Stimulated activated memory B cell treated with anti-CD40 and anti-IgM and Interleukin-4, amounts not matched to agents 10 μg/mL and 1 μg/mL and 100 μg/mL, for 72 hours (primary cell): ENCODE results near the gene ECSIT.
"Not testable (repeated sequence)": the region's sequence is repeated elsewhere in the genome, so short reads cannot be mapped to it uniquely, and the experiment has no call there.

Source experiments
- ATAC-seq: fragments of 150-1000 bp; cut with Tn5 transposase; 2 replicates; pipeline ENCODE4 v1.10.0; 2021
- H3K27ac Mint-ChIP-seq: one replicate; pipeline ENCODE4 v1.8.0; 2022; ENCODE audit warnings: mild to moderate bottlenecking, mixed read lengths
- H3K27me3 Mint-ChIP-seq: one replicate; pipeline ENCODE4 v1.8.0; 2022; ENCODE audit warnings: mixed read lengths
- H3K36me3 Mint-ChIP-seq: one replicate; pipeline ENCODE4 v1.8.0; 2022; ENCODE audit warnings: mixed read lengths
- H3K4me1 Mint-ChIP-seq: one replicate; pipeline ENCODE4 v1.8.0; 2022; ENCODE audit warnings: mixed read lengths
- H3K4me3 Mint-ChIP-seq: one replicate; pipeline ENCODE4 v1.8.0; 2022; ENCODE audit warnings: mild to moderate bottlenecking, moderate library complexity, mixed read lengths
- H3K9me3 Mint-ChIP-seq: one replicate; pipeline ENCODE4 v1.8.0; 2022; ENCODE audit warnings: mixed read lengths

The ECSIT gene

DNA sequence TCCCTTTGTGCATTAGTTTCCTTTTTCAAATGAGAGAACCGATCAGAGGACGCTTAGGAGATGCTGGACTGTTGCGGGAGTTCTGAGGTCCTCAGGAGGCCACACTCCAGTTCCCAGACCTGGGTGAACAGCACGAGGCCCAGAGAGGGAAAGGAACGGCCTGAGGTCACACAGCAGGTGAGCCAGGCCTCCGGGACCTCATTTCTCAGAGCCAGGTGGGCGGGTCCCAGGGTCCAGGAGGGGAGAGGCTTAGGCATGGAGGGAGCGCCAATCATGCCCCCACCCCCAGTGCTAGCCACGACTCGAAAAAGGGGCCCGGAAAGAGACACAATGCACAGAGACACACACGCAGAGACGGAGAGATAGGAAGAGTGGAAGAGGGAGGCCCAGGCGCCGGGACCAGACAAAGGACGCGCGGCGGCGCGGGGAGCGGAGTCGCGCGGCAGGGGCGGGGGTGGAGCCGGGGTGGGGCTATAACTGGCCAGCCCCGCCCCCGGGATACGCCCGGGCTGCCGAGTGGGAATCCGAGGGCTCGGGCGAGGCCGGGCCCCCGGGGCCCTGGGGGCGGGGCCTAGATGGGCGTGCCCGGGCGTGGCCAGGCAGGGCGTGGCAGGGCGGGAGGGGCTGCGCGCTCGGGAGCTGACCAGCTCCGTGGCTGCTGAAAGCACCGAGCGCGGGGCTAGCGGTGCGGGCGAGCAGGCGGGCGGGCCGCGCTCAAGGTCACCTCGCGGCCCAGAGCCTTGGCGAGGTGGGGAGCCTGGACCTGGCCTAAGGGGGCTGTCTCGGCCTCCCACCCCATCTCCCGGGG, 49.6 kb downstream of the ECSIT start:
- Mint-ChIP-seq H3K36me3 (peaks cover 5% of the 10 kb centered on the region), H3K4me1 (peaks cover 35% of the 10 kb centered on the region), H3K4me3 (peak overlapping the region; percentile 49), H3K9me3 (no peaks in the 10 kb centered on the region), H3K27me3 (peaks cover 38% of the 10 kb centered on the region), H3K27ac (peak overlapping the region; percentile 0)
- no peak for ATAC-seq

DNA sequence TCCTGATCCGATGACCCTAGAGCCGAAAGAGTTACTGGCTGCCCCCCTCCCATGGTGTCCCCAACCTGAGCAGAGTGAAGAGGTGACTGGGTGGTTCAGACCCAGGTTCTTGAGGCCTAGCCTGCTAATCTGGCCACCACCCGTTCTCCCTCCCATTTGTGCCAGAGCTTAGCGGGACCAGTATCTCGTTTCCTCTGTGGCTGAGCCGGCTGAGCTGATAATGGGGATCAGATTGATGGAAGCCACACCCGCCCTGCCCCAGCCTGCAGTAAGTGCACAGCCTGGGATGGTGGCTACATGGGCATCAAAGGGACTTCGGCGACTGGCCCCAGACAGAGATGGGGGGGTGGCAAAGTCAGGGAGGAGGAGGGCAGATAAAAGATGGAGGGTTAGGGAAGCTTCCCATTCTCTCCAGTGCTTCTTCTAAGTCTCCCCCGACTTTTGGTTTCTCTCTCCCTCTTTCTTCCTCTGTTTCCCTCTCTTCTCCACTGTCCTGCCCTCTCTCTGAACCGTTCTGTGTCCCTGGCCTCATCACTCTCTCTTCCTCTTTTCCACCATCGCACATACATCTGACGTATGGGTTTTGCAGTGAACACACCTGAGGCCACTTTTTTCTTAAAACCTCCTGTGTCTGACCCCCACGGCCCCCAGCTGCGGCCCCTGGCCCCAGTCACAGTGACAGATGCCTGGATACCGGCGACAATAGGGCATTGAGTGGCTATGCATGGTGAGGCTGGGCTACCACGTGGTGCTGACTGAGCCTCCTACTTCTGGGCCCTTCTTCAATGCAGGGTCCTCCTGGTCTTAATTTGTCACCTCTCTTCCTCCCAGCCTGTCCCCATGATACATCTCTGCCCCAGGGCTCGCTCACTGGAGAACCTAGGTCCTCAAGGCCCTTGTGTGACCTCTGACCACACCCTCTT, 50.5 kb downstream of the ECSIT start:
- Mint-ChIP-seq H3K27me3 (peaks cover 38% of the 10 kb centered on the region), H3K4me3 (no peak overlapping the region), H3K9me3 (no peaks in the 10 kb centered on the region), H3K27ac (peak overlapping the region; percentile 0), H3K4me1 (peaks cover 35% of the 10 kb centered on the region), H3K36me3 (no peaks in the 10 kb centered on the region)
- ATAC-seq, result no peak

GRCh38 chr19:11475861-11476260, 53.1 kb downstream of the ECSIT start:
- Mint-ChIP-seq H3K4me3 (no peak overlapping the region), H3K27me3 (peaks cover 26% of the 10 kb centered on the region), H3K9me3 (no peaks in the 10 kb centered on the region), H3K36me3 (no peaks in the 10 kb centered on the region), H3K4me1 (peaks cover 13% of the 10 kb centered on the region), H3K27ac (no peak overlapping the region)
- ATAC-seq, result no peak

GRCh38 chr19:11475343-11475742, 53.6 kb downstream of the ECSIT start:
- H3K36me3 Mint-ChIP-seq, result not testable (repeated sequence)

DNA sequence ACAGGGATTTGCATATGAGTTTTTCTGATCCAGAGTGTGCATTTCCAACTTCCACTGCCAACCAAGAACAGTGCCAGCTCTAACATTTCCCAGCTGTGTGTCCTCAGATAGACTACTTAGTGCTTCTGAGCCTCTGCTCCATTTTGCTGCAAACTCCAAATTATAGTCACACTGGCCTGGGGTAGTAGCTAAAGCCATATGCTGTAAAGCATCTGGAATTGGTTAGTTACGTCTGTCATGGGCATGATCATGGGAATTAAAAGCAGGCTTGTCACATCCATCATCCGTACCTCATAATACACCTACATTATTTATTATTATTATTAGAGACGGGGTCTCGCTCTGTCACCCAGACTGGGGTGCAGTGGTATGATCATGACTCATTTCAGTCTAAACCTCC, 55.2 kb downstream of the ECSIT start:
- Mint-ChIP-seq H3K27me3 (peaks cover 17% of the 10 kb centered on the region), H3K36me3 (no peaks in the 10 kb centered on the region), H3K9me3 (no peaks in the 10 kb centered on the region), H3K4me3 (no peak overlapping the region), H3K4me1 (peaks cover 6% of the 10 kb centered on the region), H3K27ac (no peak overlapping the region)
- ATAC-seq, result no peak

More at GRCh38 chr19:11475343-11475742, 53.6 kb downstream of the ECSIT start:
- not testable (repeated sequence) for ATAC-seq, H3K4me3 Mint-ChIP-seq, H3K27ac Mint-ChIP-seq, H3K9me3 Mint-ChIP-seq
- Mint-ChIP-seq H3K27me3 (peaks cover 25% of the 10 kb centered on the region), H3K4me1 (peaks cover 13% of the 10 kb centered on the region)

DNA sequence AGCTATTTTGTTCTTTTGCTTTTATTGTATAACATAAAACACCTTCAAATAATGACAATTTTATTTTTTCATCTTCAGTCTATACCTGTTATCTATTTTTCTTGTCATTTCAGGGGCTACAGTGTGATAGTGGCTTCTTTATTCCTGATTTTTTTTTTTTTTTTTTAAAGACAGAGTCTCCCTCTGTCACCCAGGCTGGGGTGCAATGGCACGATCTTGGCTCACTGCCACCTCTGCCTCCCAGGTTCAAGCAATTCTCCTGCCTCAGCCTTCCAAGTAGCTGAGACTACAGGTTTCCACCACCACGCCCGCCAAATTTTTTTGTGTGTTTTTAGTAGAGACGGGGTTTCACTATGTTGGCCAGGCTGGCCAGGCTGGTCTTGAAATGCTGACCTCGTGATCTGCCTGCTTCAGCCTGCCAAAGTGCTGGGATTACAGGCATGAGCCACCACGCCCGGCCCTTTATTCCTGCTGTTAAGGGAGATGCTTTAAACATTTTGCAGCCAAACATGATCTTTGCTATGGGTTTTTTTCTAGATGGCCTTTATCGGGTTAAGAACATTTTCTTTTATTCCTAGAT, 60.6 kb downstream of the ECSIT start:
- not testable (repeated sequence) for H3K27ac Mint-ChIP-seq, H3K36me3 Mint-ChIP-seq, H3K4me3 Mint-ChIP-seq, H3K27me3 Mint-ChIP-seq, H3K9me3 Mint-ChIP-seq, ATAC-seq, H3K4me1 Mint-ChIP-seq

GRCh38 chr19:11465600-11465999, 63.3 kb downstream of the ECSIT start:
- H3K27me3 Mint-ChIP-seq, result peaks cover 4% of the 10 kb centered on the region
- H3K27ac Mint-ChIP-seq, result no peak overlapping the region
- H3K36me3 Mint-ChIP-seq, result no peaks in the 10 kb centered on the region
- no peak for ATAC-seq
- no peaks in the 10 kb centered on the region for H3K4me1 Mint-ChIP-seq
- no peaks in the 10 kb centered on the region for H3K9me3 Mint-ChIP-seq
- H3K4me3 Mint-ChIP-seq, result no peak overlapping the region

GRCh38 chr19:11464333-11465265, 64.3 kb downstream of the ECSIT start:
- Mint-ChIP-seq H3K4me1 (no peaks in the 10 kb centered on the region), H3K27me3 (peaks cover 14% of the 10 kb centered on the region), H3K4me3 (no peak overlapping the region), H3K9me3 (no peaks in the 10 kb centered on the region), H3K36me3 (no peaks in the 10 kb centered on the region), H3K27ac (no peak overlapping the region)
- ATAC-seq, result no peak

DNA sequence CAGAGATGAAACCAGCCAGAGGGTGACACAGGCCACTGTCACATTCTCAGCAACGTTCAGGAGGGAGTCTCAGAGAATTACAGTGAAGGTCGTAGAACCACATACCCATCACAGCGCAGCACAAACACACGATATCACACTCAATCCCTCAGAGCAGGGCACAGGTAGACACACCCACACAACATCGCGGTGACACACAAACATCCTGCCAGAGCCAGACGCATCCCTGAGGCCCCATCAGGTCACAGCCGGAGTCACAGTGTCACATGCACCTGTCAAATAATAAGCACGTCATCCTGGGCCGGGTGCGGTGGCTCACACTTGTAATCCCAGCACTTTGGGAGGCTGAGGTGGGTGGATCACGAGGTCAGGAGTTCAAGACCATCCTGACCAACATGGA, 65.5 kb downstream of the ECSIT start:
- H3K4me3 Mint-ChIP-seq, result no peak overlapping the region
- H3K27ac Mint-ChIP-seq, result no peak overlapping the region
- H3K36me3 Mint-ChIP-seq, result no peaks in the 10 kb centered on the region
- no peaks in the 10 kb centered on the region for H3K9me3 Mint-ChIP-seq
- H3K27me3 Mint-ChIP-seq, result peaks cover 22% of the 10 kb centered on the region
- ATAC-seq, result no peak
- no peaks in the 10 kb centered on the region for H3K4me1 Mint-ChIP-seq

DNA sequence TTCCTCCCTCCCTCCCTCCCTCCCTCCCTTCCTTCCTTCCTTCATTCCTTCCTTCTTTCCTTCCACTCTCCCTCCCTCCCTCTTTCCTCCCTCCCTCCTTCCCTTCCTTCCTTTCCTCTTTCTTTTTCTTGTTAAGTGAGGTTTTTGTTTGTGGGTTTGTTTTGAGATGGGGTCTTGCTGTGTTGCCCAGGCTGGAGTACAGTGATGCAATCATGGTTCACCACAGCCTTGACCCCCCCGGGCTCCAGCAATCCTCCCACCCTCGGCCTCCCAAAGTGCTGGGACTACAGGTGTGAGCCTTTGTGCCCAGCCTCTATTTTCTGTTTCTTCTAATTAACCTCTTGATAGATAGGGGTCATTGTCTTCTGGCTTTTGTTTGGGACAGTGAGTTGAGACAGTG, 67.5 kb downstream of the ECSIT start:
- no peak overlapping the region for H3K27ac Mint-ChIP-seq
- no peaks in the 10 kb centered on the region for H3K9me3 Mint-ChIP-seq
- no peak overlapping the region for H3K4me3 Mint-ChIP-seq
- no peaks in the 10 kb centered on the region for H3K36me3 Mint-ChIP-seq
- peaks cover 33% of the 10 kb centered on the region for H3K27me3 Mint-ChIP-seq
- no peaks in the 10 kb centered on the region for H3K4me1 Mint-ChIP-seq
- no peak for ATAC-seq

DNA sequence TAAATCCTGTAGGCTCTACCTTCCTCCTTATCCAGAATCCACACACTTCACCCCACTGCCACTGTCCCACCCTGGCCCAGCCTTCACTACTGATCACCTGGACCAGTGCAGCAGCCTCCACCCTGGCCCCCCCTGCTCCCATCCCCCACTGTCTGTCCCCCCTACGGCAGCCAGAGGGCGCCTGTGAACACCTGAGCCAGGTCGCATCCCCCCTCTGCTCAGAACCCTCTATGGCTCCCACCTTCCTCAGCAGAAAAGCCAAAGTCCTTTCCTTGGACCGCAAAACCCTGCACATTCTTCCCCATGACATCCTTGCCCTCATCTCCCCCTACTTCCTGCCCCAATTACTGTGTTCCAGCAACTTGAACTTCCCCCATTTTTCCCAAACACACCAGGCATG, 68.7 kb downstream of the ECSIT start:
- H3K36me3 Mint-ChIP-seq, result no peaks in the 10 kb centered on the region
- H3K27me3 Mint-ChIP-seq, result peaks cover 33% of the 10 kb centered on the region
- no peaks in the 10 kb centered on the region for H3K4me1 Mint-ChIP-seq
- H3K27ac Mint-ChIP-seq, result no peak overlapping the region
- H3K4me3 Mint-ChIP-seq, result no peak overlapping the region
- H3K9me3 Mint-ChIP-seq, result no peaks in the 10 kb centered on the region
- no peak for ATAC-seq

DNA sequence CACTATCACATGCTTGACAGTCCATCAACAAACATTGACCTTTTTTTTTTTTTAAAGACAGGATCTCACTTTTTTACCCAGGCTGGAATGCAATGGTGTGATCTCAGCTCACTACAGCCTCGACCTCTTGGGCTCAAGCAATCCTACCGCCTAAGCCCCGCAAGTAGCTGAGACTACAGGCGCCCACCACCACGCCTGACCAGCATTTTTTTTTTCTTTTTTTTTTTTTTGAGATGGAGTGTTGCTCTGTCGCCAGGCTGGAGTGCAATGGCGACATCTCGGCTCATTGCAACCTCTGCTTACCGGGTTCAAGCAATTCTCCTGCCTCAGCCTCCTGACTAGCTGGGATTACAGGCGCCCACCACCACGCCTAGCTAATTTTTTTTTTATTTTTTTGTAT, 70.0 kb downstream of the ECSIT start:
- ATAC-seq, H3K9me3 Mint-ChIP-seq, H3K4me1 Mint-ChIP-seq, H3K36me3 Mint-ChIP-seq, H3K27ac Mint-ChIP-seq, H3K4me3 Mint-ChIP-seq: not testable (repeated sequence)
- peaks cover 33% of the 10 kb centered on the region for H3K27me3 Mint-ChIP-seq

DNA sequence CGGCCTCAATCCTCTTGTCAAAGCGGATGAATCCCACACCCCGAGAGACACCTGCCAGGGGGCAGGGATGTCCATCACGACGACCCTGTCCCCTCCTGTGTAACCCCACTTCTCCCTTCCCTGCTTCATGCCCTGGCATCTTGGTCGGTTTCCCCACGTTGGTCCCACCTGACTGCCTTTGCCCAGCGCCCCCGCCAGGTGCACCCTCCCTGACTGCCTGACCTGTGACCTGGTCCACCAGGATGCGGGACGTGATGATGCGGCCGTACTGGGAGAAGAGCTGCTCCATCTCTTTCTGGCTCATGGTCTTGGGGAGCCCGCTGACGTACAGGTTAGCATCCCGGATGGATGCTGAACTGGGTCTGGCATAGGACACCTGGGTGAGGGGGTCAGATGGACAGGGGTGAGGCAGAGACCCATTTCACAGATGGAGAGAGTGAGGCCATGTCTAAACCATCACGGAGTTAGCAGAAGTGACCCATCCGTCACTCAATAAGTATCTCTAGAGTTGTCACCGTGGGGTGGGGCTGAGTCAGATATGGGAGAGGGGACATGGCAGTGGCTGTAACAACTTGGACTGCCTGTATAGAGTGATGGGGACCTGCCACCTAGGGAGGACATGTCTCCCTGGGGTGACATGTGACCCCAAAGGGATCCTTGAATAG, 70.6 kb downstream of the ECSIT start:
- Mint-ChIP-seq H3K9me3 (no peaks in the 10 kb centered on the region), H3K27ac (no peak overlapping the region), H3K4me3 (no peak overlapping the region), H3K27me3 (peaks cover 33% of the 10 kb centered on the region), H3K4me1 (no peaks in the 10 kb centered on the region), H3K36me3 (no peaks in the 10 kb centered on the region)
- no peak for ATAC-seq

DNA sequence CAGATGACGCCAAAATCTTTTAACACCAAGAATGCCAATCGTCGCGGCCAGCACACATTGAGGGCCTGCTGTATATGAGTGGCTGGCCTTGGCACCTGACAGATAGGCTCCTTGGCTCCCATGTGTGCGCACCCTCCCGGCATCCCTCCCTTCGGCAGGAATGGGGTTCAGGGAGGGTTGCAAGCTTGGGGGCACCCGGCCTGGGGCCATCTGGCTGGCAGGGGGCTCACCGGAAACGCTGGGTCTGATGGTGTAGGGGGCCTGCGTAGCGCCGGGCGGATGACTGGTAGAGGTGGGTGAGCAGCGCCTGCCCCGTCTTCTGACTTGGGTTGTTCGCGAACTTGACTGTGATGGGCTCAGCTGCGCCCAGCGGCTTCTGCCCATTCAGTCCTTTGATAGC, 71.1 kb downstream of the ECSIT start:
- peaks cover under 1% of the 10 kb centered on the region for H3K4me1 Mint-ChIP-seq
- peaks cover 36% of the 10 kb centered on the region for H3K27me3 Mint-ChIP-seq
- no peak overlapping the region for H3K4me3 Mint-ChIP-seq
- no peak for ATAC-seq
- H3K27ac Mint-ChIP-seq, result no peak overlapping the region
- H3K9me3 Mint-ChIP-seq, result no peaks in the 10 kb centered on the region
- no peaks in the 10 kb centered on the region for H3K36me3 Mint-ChIP-seq
